MM.1S (cell line): ENCODE data around the gene ISLR.

Experiments
- CTCF ChIP-seq: fragments of 300-600 bp; sonication (generic); IDR thresholded peaks from 2 replicates; pipeline ENCODE4 v1.5.1; 2016; ENCODE audit warnings: antibody characterized with exemption, low read length, mixed read lengths
- EZH2 ChIP-seq: fragments of 300-600 bp; sonication (generic); optimal IDR thresholded peaks from 2 replicates; pipeline ENCODE3; 2017; ENCODE audit warnings: low read depth, mild to moderate bottlenecking, antibody characterized with exemption, low read length, mixed read lengths
- EZH2phosphoT487 ChIP-seq: fragments of 300-600 bp; sonication (generic); IDR thresholded peaks from 2 replicates; pipeline ENCODE4 v1.6.1; 2018; ENCODE audit warnings: antibody characterized with exemption, low read length

DNA sequence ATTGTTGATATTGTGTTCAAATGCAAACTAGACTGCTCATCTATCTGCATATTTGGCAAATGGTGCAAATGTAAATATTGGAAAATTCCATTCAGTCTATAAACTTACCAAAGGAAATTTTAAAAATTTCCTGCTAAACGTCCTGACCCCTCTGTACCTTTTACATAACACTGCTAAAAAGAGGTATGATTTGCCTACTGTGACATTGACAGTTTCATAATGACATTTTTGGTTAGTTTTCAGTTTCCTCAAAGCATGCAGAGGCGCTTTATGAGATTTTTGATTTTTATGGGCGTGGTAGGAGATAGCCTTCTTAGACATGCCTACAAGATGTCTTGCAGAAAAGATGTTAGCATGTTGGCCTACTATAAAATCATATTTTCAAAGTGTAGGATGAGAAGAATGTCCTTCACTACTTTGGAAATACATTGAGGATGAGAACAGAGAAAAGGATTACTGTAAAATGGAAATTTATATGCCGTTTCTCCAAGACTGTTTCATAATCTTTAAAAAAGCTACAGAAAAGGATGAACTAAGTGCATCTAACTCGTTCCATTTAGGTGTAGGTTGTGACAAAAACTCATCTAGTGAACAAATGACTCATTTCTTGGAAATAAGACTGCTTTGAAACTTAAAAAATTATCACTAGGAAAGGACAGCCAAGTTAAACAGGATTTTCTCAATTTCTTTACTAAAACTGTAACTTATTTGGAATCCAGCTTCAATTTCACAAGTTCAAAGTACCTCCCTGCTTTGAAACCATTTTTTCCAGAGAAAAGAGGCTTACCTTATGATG, 14.5 kb upstream of the ISLR start:
- TF ChIP-seq CTCF (no peak), EZH2phosphoT487 (no peak), EZH2 (no peak)
